WTC11 (cell line): Measurements from ENCODE around the gene YPEL4. TPM values are rescaled to one million over a fixed set of nuclear protein-coding genes. Genes with fewer than 3 reads are reported as not detected.

Source experiments
- ATF3 ChIP-seq: sonication (generic); formaldehyde crosslinking; conservative IDR thresholded peaks from 2 replicates; pipeline ENCODE4 v1.8.1; 2022; ENCODE audit warnings: mild to moderate bottlenecking, missing genetic modification reagents
- ATF6 ChIP-seq: sonication (generic); formaldehyde crosslinking; IDR thresholded peaks from 2 replicates; pipeline ENCODE4 v1.8.1; 2023; ENCODE audit warnings: mild to moderate bottlenecking, missing genetic modification reagents
- CBFB ChIP-seq: sonication (generic); formaldehyde crosslinking; IDR thresholded peaks from 2 replicates; pipeline ENCODE4 v1.8.1; 2022; ENCODE audit warnings: mild to moderate bottlenecking, low read depth, missing genetic modification reagents
- CDX4 ChIP-seq: fragments of 250-450 bp; sonication (Bioruptor Pico); IDR thresholded peaks from 2 replicates; pipeline ENCODE4 v1.9.0; 2021; ENCODE audit warnings: moderate library complexity, mild to moderate bottlenecking, inconsistent platforms, borderline replicate concordance
- CREB1 ChIP-seq: sonication (generic); formaldehyde crosslinking; IDR thresholded peaks from 2 replicates; pipeline ENCODE4 v1.8.0; 2023; ENCODE audit warnings: mild to moderate bottlenecking, missing genetic modification reagents
- E2F1 ChIP-seq: sonication (generic); formaldehyde crosslinking; IDR thresholded peaks from 2 replicates; pipeline ENCODE4 v1.8.0; 2022; ENCODE audit warnings: mild to moderate bottlenecking, missing genetic modification reagents
- E2F4 ChIP-seq: sonication (generic); formaldehyde crosslinking; IDR thresholded peaks from 2 replicates; pipeline ENCODE4 v1.8.1; 2022; ENCODE audit warnings: low read depth, mild to moderate bottlenecking, moderate library complexity, missing genetic modification reagents, borderline replicate concordance
- FOXP4 ChIP-seq: sonication (generic); formaldehyde crosslinking; IDR thresholded peaks from 2 replicates; pipeline ENCODE4 v1.8.0; 2022; ENCODE audit warnings: mild to moderate bottlenecking, missing genetic modification reagents
- GABPB1 ChIP-seq: sonication (generic); formaldehyde crosslinking; IDR thresholded peaks from 2 replicates; pipeline ENCODE4 v1.8.1; 2023; ENCODE audit warnings: mild to moderate bottlenecking, missing genetic modification reagents
- IRF1 ChIP-seq: sonication (generic); formaldehyde crosslinking; IDR thresholded peaks from 2 replicates; pipeline ENCODE4 v1.8.0; 2023; ENCODE audit warnings: missing genetic modification reagents
- MLX ChIP-seq: sonication (generic); formaldehyde crosslinking; IDR thresholded peaks from 2 replicates; pipeline ENCODE4 v1.8.1; 2023; ENCODE audit warnings: mild to moderate bottlenecking, missing genetic modification reagents, moderate library complexity
- MYBL2 ChIP-seq: sonication (generic); formaldehyde crosslinking; IDR thresholded peaks from 2 replicates; pipeline ENCODE4 v1.8.1; 2023; ENCODE audit warnings: mild to moderate bottlenecking, moderate library complexity, missing genetic modification reagents
- NR1H2 ChIP-seq: sonication (generic); formaldehyde crosslinking; IDR thresholded peaks from 2 replicates; pipeline ENCODE4 v1.9.0; 2021; ENCODE audit warnings: mild to moderate bottlenecking, moderate library complexity, missing genetic modification reagents
- NR3C1 ChIP-seq: sonication (generic); formaldehyde crosslinking; conservative IDR thresholded peaks from 2 replicates; pipeline ENCODE4 v1.8.1; 2023; ENCODE audit warnings: low read depth, mild to moderate bottlenecking, missing genetic modification reagents
- PRDM15 ChIP-seq: sonication (generic); formaldehyde crosslinking; IDR thresholded peaks from 2 replicates; pipeline ENCODE4 v1.8.0; 2022; ENCODE audit warnings: missing genetic modification reagents
- PREB ChIP-seq: sonication (generic); formaldehyde crosslinking; IDR thresholded peaks from 2 replicates; pipeline ENCODE4 v1.8.1; 2022; ENCODE audit warnings: mild to moderate bottlenecking, missing genetic modification reagents, moderate library complexity, borderline replicate concordance
- TCF7 ChIP-seq: sonication (generic); formaldehyde crosslinking; IDR thresholded peaks from 2 replicates; pipeline ENCODE4 v1.8.0; 2022; ENCODE audit warnings: mild to moderate bottlenecking, low read depth, missing genetic modification reagents, moderate library complexity
- TEAD1 ChIP-seq: sonication (generic); formaldehyde crosslinking; IDR thresholded peaks from 2 replicates; pipeline ENCODE4 v1.8.0; 2022; ENCODE audit warnings: mild to moderate bottlenecking, missing genetic modification reagents
- ZNF121 ChIP-seq: sonication (generic); formaldehyde crosslinking; IDR thresholded peaks from 2 replicates; pipeline ENCODE4 v1.8.0; 2023; ENCODE audit warnings: missing genetic modification reagents
- ZNF423 ChIP-seq: fragments of 250-450 bp; sonication (Bioruptor Pico); IDR thresholded peaks from 2 replicates; pipeline ENCODE4 v2.1.2; 2022; ENCODE audit warnings: mild to moderate bottlenecking, moderate library complexity
- ZNF425 ChIP-seq: fragments of 250-450 bp; sonication (Bioruptor Pico); conservative IDR thresholded peaks from 2 replicates; pipeline ENCODE4 v1.9.0; 2021; ENCODE audit warnings: mild to moderate bottlenecking
- ZNF671 ChIP-seq: fragments of 250-450 bp; sonication (Bioruptor Pico); IDR thresholded peaks from 2 replicates; pipeline ENCODE4 v1.8.0; 2021; ENCODE audit warnings: mild to moderate bottlenecking
- total RNA-seq: library from RNA; stranded (reverse); gene quantifications from 3 replicates; pipeline ENCODE4 v1.2.3, GENCODE V29; 2021

Gene YPEL4
- total RNA-seq, 1 experiment from 2014 or later, result 0.15 TPM

GRCh38 chr11:57646799-57647303, 2.9 kb downstream of the YPEL4 start (continued):
- peak; percentile 48; the same call in 1 of the 2 replicates for TF ChIP-seq FOXP4 (CRISPR knock-in tag)
- peak; percentile 88 for TF ChIP-seq CREB1 (CRISPR knock-in tag)
- TF ChIP-seq ATF3 (CRISPR knock-in tag), result no peak
- peak; percentile 80 for TF ChIP-seq ZNF121 (CRISPR knock-in tag)
- no peak for TF ChIP-seq MLX (CRISPR knock-in tag)
- TF ChIP-seq ZNF423 (CRISPR knock-in tag), result peak; percentile 57; the same call in 1 of the 2 replicates
- peak; percentile 83; the same call in 1 of the 2 replicates for TF ChIP-seq IRF1 (CRISPR knock-in tag)
- TF ChIP-seq NR1H2 (CRISPR knock-in tag), result no peak
- peak; percentile 86 for TF ChIP-seq TEAD1 (CRISPR knock-in tag)
- 0 out of 2 replicates have a peak, but pooled peaks have one; percentile 53 for TF ChIP-seq NR3C1 (CRISPR knock-in tag)
- TF ChIP-seq ATF6 (CRISPR knock-in tag), result no peak
- peak; percentile 78; the same call in 1 of the 2 replicates for TF ChIP-seq E2F4
- TF ChIP-seq MYBL2 (CRISPR knock-in tag), result peak; percentile 94
- TF ChIP-seq PREB, result no peak
- TF ChIP-seq ZNF425, result peak; percentile 79; the same call in 1 of the 2 replicates
- no peak for TF ChIP-seq GABPB1 (CRISPR knock-in tag)
- TF ChIP-seq TCF7 (CRISPR knock-in tag), result no peak; the same call in 1 of the 2 replicates
- peak; percentile 95; the same call in 1 of the 2 replicates for TF ChIP-seq E2F1
- TF ChIP-seq CDX4 (CRISPR knock-in tag), result no peak
- peak; percentile 86 for TF ChIP-seq ZNF671 (CRISPR knock-in tag)
- TF ChIP-seq CBFB (CRISPR knock-in tag), result peak; percentile 63; the same call in 1 of the 2 replicates
- TF ChIP-seq PRDM15, result peak; percentile 51
